ENCODE measurements around the gene BLTP2.
A peak's percentile ranks its signal among the peaks of the same experiment; 100 is the strongest.

The BLTP2 gene

DNA sequence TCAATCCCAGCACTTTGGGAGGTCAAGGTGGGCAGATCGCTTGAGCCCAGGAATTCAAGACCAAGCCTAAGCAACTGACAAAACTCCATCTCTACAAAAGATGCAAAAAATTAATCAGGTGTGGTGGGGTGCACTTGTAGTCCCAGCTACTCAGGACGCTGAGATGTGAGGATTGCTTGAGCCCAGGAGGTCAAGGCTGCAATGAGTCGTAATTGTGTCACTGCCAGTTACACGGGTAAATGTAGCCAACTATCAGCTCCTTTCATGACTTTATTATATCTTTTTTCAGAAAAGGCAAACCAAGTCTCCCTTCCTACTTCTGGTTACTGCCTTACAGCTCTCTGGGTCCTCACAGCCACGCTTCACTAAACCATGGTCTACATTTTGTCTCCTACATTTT is 12.8 kb upstream of the BLTP2 start:
- Mint-ChIP-seq H3K4me1 (peaks cover 26% of the 10 kb centered on the region), H3K4me3 (peak overlapping the region in 2 of 3 experiments; percentile 7 to 50), H3K36me3 (ENCODE audit: low read depth) (peaks cover 64% of the 10 kb centered on the region), H3K9me3 (peaks cover 9% of the 10 kb centered on the region), H3K27me3 (ENCODE audit: low read depth) (no peaks in the 10 kb centered on the region), H3K27ac (peak overlapping the region in 1 of 3 experiments; percentile 20)
- TF ChIP-seq, protein P1, sequence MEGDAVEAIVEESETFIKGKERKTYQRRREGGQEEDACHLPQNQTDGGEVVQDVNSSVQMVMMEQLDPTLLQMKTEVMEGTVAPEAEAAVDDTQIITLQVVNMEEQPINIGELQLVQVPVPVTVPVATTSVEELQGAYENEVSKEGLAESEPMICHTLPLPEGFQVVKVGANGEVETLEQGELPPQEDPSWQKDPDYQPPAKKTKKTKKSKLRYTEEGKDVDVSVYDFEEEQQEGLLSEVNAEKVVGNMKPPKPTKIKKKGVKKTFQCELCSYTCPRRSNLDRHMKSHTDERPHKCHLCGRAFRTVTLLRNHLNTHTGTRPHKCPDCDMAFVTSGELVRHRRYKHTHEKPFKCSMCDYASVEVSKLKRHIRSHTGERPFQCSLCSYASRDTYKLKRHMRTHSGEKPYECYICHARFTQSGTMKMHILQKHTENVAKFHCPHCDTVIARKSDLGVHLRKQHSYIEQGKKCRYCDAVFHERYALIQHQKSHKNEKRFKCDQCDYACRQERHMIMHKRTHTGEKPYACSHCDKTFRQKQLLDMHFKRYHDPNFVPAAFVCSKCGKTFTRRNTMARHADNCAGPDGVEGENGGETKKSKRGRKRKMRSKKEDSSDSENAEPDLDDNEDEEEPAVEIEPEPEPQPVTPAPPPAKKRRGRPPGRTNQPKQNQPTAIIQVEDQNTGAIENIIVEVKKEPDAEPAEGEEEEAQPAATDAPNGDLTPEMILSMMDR (IDR thresholded peaks at IDR 0.05; ENCODE audit: unreplicated experiment in 3 of 3): no peak

DNA sequence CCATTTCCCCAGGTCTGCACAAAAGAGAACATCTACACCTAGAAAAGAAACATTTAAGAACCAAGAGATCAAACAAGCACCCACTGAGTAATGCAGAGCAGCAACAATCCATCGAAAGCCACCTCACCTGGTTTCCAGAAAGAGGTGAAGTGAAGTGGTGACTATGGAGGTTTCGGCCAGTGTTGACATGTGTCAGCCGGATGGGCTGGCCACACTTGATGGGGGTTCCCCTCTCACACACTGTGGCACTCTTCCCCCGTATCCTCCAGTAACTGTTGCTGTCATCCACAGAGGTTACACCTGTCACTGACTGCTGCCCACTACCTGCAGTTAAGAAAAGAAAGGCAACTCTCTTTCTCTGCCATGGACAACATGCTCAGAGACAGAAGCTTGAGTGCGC is 10.2 kb upstream of the BLTP2 start:
- TF ChIP-seq, protein P1 (IDR thresholded peaks at IDR 0.05; ENCODE audit: unreplicated experiment in 3 of 3): no peak
- Mint-ChIP-seq H3K4me3 (no peak overlapping the region), H3K27ac (no peak overlapping the region), H3K27me3 (ENCODE audit: low read depth) (no peaks in the 10 kb centered on the region), H3K4me1 (peaks cover 3% of the 10 kb centered on the region), H3K36me3 (ENCODE audit: low read depth) (peaks cover 55% of the 10 kb centered on the region), H3K9me3 (peaks cover 6% of the 10 kb centered on the region)

DNA sequence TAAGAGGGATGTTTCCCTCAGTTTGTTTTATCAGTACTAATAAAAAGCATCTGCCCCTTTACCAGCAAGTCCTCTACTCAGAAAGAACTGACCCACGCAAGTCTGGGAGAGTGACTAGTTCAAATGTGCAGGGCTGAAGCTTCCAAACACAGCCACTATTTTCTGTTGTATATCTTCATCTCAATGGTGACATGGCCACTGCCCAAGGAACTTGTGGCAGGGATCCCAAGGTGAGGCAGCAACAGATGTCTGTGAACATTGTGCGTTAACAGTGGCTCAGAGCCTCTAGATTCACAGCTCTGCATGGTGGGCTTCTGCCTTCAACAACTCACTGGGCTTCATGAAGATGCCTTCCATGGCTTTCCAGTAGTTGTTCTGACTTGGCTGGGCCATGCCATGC is 3.7 kb upstream of the BLTP2 start:
- H3K4me1 Mint-ChIP-seq: peaks cover 24% of the 10 kb centered on the region
- no peaks in the 10 kb centered on the region for H3K27me3 Mint-ChIP-seq (ENCODE audit: low read depth)
- no peak overlapping the region for H3K4me3 Mint-ChIP-seq
- peaks cover 42% of the 10 kb centered on the region for H3K36me3 Mint-ChIP-seq (ENCODE audit: low read depth)
- no peaks in the 10 kb centered on the region for H3K9me3 Mint-ChIP-seq
- no peak overlapping the region for H3K27ac Mint-ChIP-seq
- TF ChIP-seq, protein P1 (IDR thresholded peaks at IDR 0.05; ENCODE audit: unreplicated experiment in 3 of 3): no peak

DNA sequence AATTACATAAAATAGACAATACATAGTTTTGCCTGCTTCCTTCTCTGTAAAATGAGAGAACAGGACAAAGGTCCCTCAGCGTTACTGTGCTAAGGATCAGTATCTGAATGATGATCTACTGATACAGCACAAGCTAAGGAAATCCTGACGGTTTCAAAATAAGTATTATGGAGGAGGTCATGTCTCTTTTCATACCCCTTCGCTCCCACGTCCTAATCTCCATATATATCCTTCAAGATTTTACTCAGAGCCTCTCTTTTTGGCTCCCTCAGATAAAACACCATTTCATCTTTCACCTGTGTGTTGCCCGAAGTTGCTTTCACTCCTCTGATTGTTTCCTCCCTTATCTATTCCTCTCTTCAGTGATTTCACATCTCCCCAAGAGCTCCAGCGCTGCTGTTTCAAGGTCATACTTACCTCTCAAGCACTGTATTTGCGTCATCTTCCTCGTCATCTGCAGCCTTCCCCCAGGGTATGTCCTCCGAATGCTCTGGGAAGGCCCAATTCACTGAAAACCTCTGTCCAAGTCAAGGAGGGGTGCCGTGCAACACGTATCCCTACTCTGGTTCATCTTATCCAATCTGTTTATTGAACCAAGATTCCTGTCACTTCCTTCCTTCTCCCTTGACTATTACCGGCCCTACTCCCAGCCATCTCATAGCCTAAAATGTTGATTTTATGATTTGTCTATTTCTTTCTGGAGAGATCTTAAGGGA is 1.2 kb upstream of the BLTP2 start:
- no peaks in the 10 kb centered on the region for H3K27me3 Mint-ChIP-seq (ENCODE audit: low read depth)
- TF ChIP-seq, protein P1 (IDR thresholded peaks at IDR 0.05; ENCODE audit: unreplicated experiment in 3 of 3): no peak
- peaks cover 34% of the 10 kb centered on the region for H3K4me1 Mint-ChIP-seq
- H3K36me3 Mint-ChIP-seq (ENCODE audit: low read depth): peaks cover 44% of the 10 kb centered on the region
- peak overlapping the region; percentile 85 to 96 (median 96) for H3K27ac Mint-ChIP-seq
- peak overlapping the region; percentile 76 to 96 (median 96) for H3K4me3 Mint-ChIP-seq
- H3K9me3 Mint-ChIP-seq: no peaks in the 10 kb centered on the region

DNA sequence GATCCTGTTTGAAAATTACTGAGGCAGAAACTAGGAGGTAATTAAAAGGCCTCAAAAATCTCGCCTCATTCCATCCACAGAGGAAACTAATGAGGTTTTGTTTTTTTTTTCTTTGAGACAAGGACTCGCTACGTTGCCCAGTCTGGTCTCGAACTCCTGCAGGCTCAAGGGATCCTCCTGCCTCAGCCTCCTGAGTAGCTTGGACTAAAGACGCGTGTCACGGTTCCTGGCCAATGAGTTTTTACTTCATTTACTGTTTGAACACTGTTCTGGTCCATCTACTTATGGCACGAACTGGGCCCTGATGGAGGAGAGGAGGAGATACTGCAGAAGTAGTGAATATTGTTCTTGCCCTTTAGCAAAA is 600 bp upstream of the BLTP2 start:
- H3K4me3 Mint-ChIP-seq: peak overlapping the region; percentile 76 to 96 (median 96)
- peaks cover 34% of the 10 kb centered on the region for H3K4me1 Mint-ChIP-seq
- H3K9me3 Mint-ChIP-seq: no peaks in the 10 kb centered on the region
- no peaks in the 10 kb centered on the region for H3K27me3 Mint-ChIP-seq (ENCODE audit: low read depth)
- peaks cover 50% of the 10 kb centered on the region for H3K36me3 Mint-ChIP-seq (ENCODE audit: low read depth)
- TF ChIP-seq, protein P1 (IDR thresholded peaks at IDR 0.05; ENCODE audit: unreplicated experiment in 3 of 3): no peak
- H3K27ac Mint-ChIP-seq: peak overlapping the region; percentile 85 to 96 (median 96)

Measured in nephron (organoid).